ENCODE results near the gene CHSY3.

Gene CHSY3

DNA sequence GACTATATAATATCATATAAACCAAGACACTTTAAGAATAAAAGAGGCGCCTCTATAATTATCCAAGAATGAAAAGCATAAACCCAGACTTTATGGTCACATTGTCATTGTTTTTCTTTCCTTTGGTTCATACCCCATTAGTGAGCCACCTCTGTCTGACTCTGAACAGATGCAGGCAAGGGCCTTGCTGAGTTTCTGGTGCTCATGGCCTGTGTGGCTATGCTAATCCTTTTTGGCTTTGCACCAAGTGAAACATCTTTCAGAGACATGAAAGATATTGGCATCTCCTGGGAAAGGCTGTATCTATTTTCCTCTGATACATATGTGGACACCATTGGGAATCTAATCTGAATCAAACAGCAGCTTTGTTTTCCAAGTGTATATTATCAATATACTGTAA, 222.5 kb downstream of the CHSY3 start:
- CTCF ChIA-PET: no interaction called here
- no peak for DNase-seq (ENCODE audit: extremely low spot score)
- TF ChIP-seq, protein P1, sequence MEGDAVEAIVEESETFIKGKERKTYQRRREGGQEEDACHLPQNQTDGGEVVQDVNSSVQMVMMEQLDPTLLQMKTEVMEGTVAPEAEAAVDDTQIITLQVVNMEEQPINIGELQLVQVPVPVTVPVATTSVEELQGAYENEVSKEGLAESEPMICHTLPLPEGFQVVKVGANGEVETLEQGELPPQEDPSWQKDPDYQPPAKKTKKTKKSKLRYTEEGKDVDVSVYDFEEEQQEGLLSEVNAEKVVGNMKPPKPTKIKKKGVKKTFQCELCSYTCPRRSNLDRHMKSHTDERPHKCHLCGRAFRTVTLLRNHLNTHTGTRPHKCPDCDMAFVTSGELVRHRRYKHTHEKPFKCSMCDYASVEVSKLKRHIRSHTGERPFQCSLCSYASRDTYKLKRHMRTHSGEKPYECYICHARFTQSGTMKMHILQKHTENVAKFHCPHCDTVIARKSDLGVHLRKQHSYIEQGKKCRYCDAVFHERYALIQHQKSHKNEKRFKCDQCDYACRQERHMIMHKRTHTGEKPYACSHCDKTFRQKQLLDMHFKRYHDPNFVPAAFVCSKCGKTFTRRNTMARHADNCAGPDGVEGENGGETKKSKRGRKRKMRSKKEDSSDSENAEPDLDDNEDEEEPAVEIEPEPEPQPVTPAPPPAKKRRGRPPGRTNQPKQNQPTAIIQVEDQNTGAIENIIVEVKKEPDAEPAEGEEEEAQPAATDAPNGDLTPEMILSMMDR (IDR thresholded peaks at IDR 0.05; ENCODE audit: control extremely low read depth, extremely low read depth, low read depth, missing control alignments): no peak

GRCh38 chr5:130135506-130135905, 231.2 kb downstream of the CHSY3 start:
- CTCF ChIA-PET: interaction anchor here (1.1 to 1.8 kb wide), 2 partner anchors 18 to 29 kb away, joined by 3 to 4 read pairs; no protein-coding TSS in a partner anchor

More for the DNA sequence above, 222.5 kb downstream of the CHSY3 start:
- POLR2A ChIA-PET: no interaction called here

DNA sequence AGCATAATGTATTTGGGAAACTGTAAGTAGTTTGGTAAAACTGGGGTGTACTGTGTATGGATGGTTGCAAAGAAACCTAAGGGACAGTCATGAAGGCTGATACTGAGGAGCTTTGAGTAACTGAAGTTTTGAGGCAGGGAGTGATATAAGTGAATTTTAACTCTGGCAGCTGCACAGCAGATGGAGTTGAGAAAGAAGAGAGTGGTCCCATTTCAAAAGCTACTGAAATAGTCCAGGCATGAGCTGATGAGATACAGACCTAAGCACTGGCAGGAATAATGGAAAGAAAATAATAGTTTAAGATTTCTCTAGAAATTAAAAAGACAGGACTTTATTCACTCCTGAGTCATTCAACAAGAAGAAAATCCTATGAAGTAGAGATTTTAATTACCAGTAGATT, 232.0 kb downstream of the CHSY3 start:
- POLR2A ChIA-PET: no interaction called here
- no peak for DNase-seq (ENCODE audit: extremely low spot score)
- CTCF ChIA-PET: interaction anchor here (0.7 to 1.8 kb wide), 3 partner anchors 19 to 30 kb away, joined by 3 to 4 read pairs (median 3); no protein-coding TSS in a partner anchor
- TF ChIP-seq, protein P1 (IDR thresholded peaks at IDR 0.05; ENCODE audit: control extremely low read depth, extremely low read depth, low read depth, missing control alignments): no peak

More at GRCh38 chr5:130135506-130135905, 231.2 kb downstream of the CHSY3 start:
- TF ChIP-seq, protein P1 (IDR thresholded peaks at IDR 0.05; ENCODE audit: control extremely low read depth, extremely low read depth, low read depth, missing control alignments): no peak
- POLR2A ChIA-PET: no interaction called here
- no peak for DNase-seq (ENCODE audit: extremely low spot score)

DNA sequence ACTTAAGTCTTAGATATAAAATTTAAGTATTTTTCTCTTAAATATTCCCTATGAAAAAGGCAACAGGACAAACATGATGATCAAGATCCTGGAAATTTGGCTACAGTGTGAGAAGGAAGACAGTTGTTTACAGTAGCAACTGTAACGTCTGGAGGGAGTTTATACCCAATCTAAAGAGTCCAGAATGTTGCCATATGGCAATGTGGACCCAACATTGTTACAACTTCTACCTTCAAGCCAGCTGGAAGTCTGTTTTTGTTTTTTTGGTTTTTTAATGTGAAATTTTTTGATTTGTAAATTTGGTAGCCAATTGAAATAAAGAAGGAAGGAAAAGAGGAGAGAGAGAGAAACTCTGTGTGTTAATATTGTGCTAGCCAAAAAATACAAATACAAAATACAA, 233.4 kb downstream of the CHSY3 start:
- TF ChIP-seq, protein P1 (IDR thresholded peaks at IDR 0.05; ENCODE audit: control extremely low read depth, extremely low read depth, low read depth, missing control alignments): no peak
- CTCF ChIA-PET: interaction anchor here (1.0 to 1.2 kb wide), 2 partner anchors 9 to 24 kb away, joined by 3 read pairs; no protein-coding TSS in a partner anchor
- POLR2A ChIA-PET: no interaction called here
- no peak for DNase-seq (ENCODE audit: extremely low spot score)

GRCh38 chr5:130138406-130139045, 234.3 kb downstream of the CHSY3 start:
- TF ChIP-seq, protein P1 (IDR thresholded peaks at IDR 0.05; ENCODE audit: control extremely low read depth, extremely low read depth, low read depth, missing control alignments): no peak
- CTCF ChIA-PET: interaction anchor here (1.0 to 2.5 kb wide), 3 partner anchors 10 to 367 kb away, joined by 3 to 9 read pairs (median 3); no protein-coding TSS in a partner anchor
- POLR2A ChIA-PET: no interaction called here
- no peak for DNase-seq (ENCODE audit: extremely low spot score)

DNA sequence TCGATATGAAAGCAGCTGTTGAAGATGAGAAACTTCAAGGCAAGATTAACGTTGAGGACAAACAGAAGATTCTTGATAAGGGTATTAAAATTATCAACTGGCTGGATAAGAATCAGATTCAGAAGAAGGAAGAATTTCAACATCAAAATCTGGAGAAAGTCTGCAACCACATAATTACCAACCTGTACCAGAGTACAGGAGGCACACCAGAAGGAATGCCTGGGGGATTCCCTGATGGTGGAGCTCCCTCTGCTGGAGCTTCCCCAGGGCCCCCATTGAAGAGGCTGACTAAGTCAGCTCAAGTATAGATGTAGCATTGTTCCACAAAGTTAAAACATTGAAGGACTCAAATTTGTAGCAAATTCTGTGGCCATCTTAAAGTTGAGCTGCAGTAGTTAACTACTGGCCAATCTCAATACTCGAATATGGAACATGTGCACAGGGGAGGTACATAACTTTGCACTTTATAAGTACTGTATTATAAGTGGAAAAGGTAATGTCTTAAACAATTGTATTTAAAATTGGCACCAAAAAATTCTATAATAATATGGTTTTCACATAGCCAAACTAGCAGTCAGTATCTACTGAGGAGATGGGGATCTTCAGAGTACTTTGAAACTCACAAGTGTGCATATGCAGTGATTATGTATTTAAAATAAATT, 237.5 kb downstream of the CHSY3 start:
- CTCF ChIA-PET: interaction anchor here (0.9 to 1.9 kb wide), 5 partner anchors 10 to 371 kb away, joined by 3 to 9 read pairs (median 4); no protein-coding TSS in a partner anchor
- peak; percentile 8 for DNase-seq (ENCODE audit: extremely low spot score)
- TF ChIP-seq, protein P1 (IDR thresholded peaks at IDR 0.05; ENCODE audit: control extremely low read depth, extremely low read depth, low read depth, missing control alignments): peak; percentile 56
- POLR2A ChIA-PET: no interaction called here
